ENCODE measurements around the gene TCAF1.

- TF ChIP-seq USF1 (IDR thresholded peaks at IDR 0.05) (no peak), RAD21 (IDR thresholded peaks at IDR 0.05; ENCODE audit: low read depth) (no peak), EP300 (IDR thresholded peaks at IDR 0.05; ENCODE audit: borderline replicate concordance) (no peak)
- TF ChIP-seq, protein P1, sequence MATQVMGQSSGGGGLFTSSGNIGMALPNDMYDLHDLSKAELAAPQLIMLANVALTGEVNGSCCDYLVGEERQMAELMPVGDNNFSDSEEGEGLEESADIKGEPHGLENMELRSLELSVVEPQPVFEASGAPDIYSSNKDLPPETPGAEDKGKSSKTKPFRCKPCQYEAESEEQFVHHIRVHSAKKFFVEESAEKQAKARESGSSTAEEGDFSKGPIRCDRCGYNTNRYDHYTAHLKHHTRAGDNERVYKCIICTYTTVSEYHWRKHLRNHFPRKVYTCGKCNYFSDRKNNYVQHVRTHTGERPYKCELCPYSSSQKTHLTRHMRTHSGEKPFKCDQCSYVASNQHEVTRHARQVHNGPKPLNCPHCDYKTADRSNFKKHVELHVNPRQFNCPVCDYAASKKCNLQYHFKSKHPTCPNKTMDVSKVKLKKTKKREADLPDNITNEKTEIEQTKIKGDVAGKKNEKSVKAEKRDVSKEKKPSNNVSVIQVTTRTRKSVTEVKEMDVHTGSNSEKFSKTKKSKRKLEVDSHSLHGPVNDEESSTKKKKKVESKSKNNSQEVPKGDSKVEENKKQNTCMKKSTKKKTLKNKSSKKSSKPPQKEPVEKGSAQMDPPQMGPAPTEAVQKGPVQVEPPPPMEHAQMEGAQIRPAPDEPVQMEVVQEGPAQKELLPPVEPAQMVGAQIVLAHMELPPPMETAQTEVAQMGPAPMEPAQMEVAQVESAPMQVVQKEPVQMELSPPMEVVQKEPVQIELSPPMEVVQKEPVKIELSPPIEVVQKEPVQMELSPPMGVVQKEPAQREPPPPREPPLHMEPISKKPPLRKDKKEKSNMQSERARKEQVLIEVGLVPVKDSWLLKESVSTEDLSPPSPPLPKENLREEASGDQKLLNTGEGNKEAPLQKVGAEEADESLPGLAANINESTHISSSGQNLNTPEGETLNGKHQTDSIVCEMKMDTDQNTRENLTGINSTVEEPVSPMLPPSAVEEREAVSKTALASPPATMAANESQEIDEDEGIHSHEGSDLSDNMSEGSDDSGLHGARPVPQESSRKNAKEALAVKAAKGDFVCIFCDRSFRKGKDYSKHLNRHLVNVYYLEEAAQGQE (IDR thresholded peaks at IDR 0.05; ENCODE audit: low read depth), result no peak
Measured at GRCh38 chr7:143884241-143884968, 17.6 kb downstream of the TCAF1 start.

All from Ishikawa (cell line).